Tibial nerve (tissue), 4 donors: ENCODE results near the gene DNASE2B.

Source experiments
- CTCF ChIP-seq, 5 experiments: fragments of 200-600 bp in 3 of 5; fragments of 450-650 bp in 2 of 5; sonication (generic) in 3 of 5; IDR thresholded peaks; one replicate each; pipeline ENCODE4 v1.5.1; 2016 to 2019; ENCODE audit warnings: antibody characterized with exemption in 5 of 5, mild to moderate bottlenecking in 3 of 5, moderate library complexity in 2 of 5
- EP300 ChIP-seq, 2 donors: sonication (generic); formaldehyde crosslinking; IDR thresholded peaks; one replicate each; pipeline ENCODE4 v1.6.1; 2017; ENCODE audit warnings: antibody characterized with exemption in 2 of 2, mild to moderate bottlenecking in 1 of 2

GRCh38 chr1:84367219-84367618, 31.1 kb upstream of the DNASE2B start:
- TF ChIP-seq CTCF (IDR thresholded peaks at IDR 0.05): no peak
- TF ChIP-seq EP300 (IDR thresholded peaks at IDR 0.05): peak in 1 of 2 donors; percentile 13
